ENCODE measurements around the gene PPP2R5C. TPM values are rescaled to one million over a fixed set of nuclear protein-coding genes. Genes with fewer than 3 reads are reported as not detected.

PPP2R5C gene
- total RNA-seq, 1 experiment from 2014 or later, result 89.9 TPM

- peak; percentile 82 for DNase-seq (ENCODE audit: low spot score)
- no peaks in the 10 kb centered on the region for H3K36me3 Mint-ChIP-seq
- H3K27me3 Mint-ChIP-seq (ENCODE audit: low read depth), result peaks cover 39% of the 10 kb centered on the region
- no peak overlapping the region for H3K27ac Mint-ChIP-seq
- peaks cover 24% of the 10 kb centered on the region for H3K4me1 Mint-ChIP-seq
- POLR2A ChIA-PET, result no interaction called here
- CTCF ChIA-PET, result interaction anchor here (0.6 to 2.2 kb wide), 16 partner anchors 10 to 345 kb away, joined by 3 to 13 read pairs (median 4); no protein-coding TSS in a partner anchor
- ATAC-seq, result peak; percentile 25
- TF ChIP-seq ARID4B (CRISPR knock-in tag; IDR thresholded peaks at IDR 0.05; ENCODE audit: borderline replicate concordance) (no peak), JAZF1 (CRISPR knock-in tag; IDR thresholded peaks at IDR 0.05) (no peak), ZNF512 (CRISPR knock-in tag; IDR thresholded peaks at IDR 0.05; ENCODE audit: borderline replicate concordance) (no peak), SP1 (CRISPR knock-in tag; conservative IDR thresholded peaks at IDR 0.05) (0 out of 2 replicates have a peak, but pooled peaks have one; percentile 50), MYBL2 (CRISPR knock-in tag; IDR thresholded peaks at IDR 0.05) (no peak), ZNF396 (CRISPR knock-in tag; IDR thresholded peaks at IDR 0.05; ENCODE audit: borderline replicate concordance) (no peak), HMGA2 (CRISPR knock-in tag; IDR thresholded peaks at IDR 0.05) (peak; percentile 77; the same call in 1 of the 2 replicates), CTCF (IDR thresholded peaks at IDR 0.05) (peak; percentile 82), ZNF263 (CRISPR knock-in tag; IDR thresholded peaks at IDR 0.05; ENCODE audit: low read depth) (no peak), OVOL2 (CRISPR knock-in tag; IDR thresholded peaks at IDR 0.05; ENCODE audit: borderline replicate concordance) (no peak), MAX (CRISPR knock-in tag; IDR thresholded peaks at IDR 0.05) (peak; percentile 96), USF1 (CRISPR knock-in tag; IDR thresholded peaks at IDR 0.05) (no peak), ZNF671 (CRISPR knock-in tag; IDR thresholded peaks at IDR 0.05) (no peak), IRF2 (CRISPR knock-in tag; IDR thresholded peaks at IDR 0.05; ENCODE audit: borderline replicate concordance, low read depth) (no peak), ZNF219 (CRISPR knock-in tag; IDR thresholded peaks at IDR 0.05; ENCODE audit: borderline replicate concordance) (no peak), TEAD4 (CRISPR knock-in tag; IDR thresholded peaks at IDR 0.05) (peak; percentile 28; the same call in 1 of the 2 replicates), EMX1 (CRISPR knock-in tag; IDR thresholded peaks at IDR 0.05) (no peak), ZNF121 (CRISPR knock-in tag; IDR thresholded peaks at IDR 0.05) (no peak)
- H3K9me3 Mint-ChIP-seq, result no peaks in the 10 kb centered on the region
- H3K4me3 Mint-ChIP-seq, result no peak overlapping the region; the same call in 1 of the 2 replicates
These were observed 199.7 kb downstream of the PPP2R5C start for GRCh38 chr14:101961011-101961721.

Measured in WTC11 (cell line).